GM23338 (cell line): ENCODE measurements around the gene SMIM41. TPM values are rescaled to one million over a fixed set of nuclear protein-coding genes. Genes with fewer than 3 reads are reported as not detected.
A peak's percentile ranks its signal among the peaks of the same experiment; 100 is the strongest.

Experiments used
- ATAC-seq: fragments of 200-7000 bp; cut with Tn5 transposase; 3 replicates; pipeline ENCODE4 v1.9.1; 2020
- DNase-seq: peaks from one replicate; pipeline ENCODE4 v3.0.0-alpha.2; 2015; ENCODE audit warnings: low spot score
- H2AFZ ChIP-seq: fragments of 200-600 bp; sonication (generic); 2 replicates; pipeline ENCODE4 v1.8.0; 2016; ENCODE audit warnings: antibody characterized with exemption, mild to moderate bottlenecking, moderate library complexity
- H3F3A ChIP-seq: fragments of 200-600 bp; sonication (generic); replicated peaks from 2 replicates; pipeline ENCODE4 v1.8.0; 2017; ENCODE audit warnings: antibody characterized with exemption, mixed run types, low read depth
- H3K27ac ChIP-seq: fragments of 200-600 bp; sonication (generic); 2 replicates; pipeline ENCODE4 v1.6.1; 2016; ENCODE audit warnings: low read depth
- H3K27me3 ChIP-seq: fragments of 200-600 bp; sonication (generic); 2 replicates; pipeline ENCODE4 v1.8.0; 2016; ENCODE audit warnings: mild to moderate bottlenecking, mixed run types, moderate library complexity; ENCODE audit not compliant: insufficient read depth
- H3K36me3 ChIP-seq: fragments of 200-600 bp; sonication (generic); 2 replicates; pipeline ENCODE4 v1.8.0; 2016; ENCODE audit warnings: mild to moderate bottlenecking; ENCODE audit not compliant: insufficient read depth
- H3K4me1 ChIP-seq: fragments of 200-600 bp; sonication (generic); 2 replicates; pipeline ENCODE4 v1.8.0; 2016; ENCODE audit warnings: mild to moderate bottlenecking, moderate library complexity; ENCODE audit not compliant: insufficient read depth
- H3K4me2 ChIP-seq: fragments of 200-600 bp; sonication (generic); 2 replicates; pipeline ENCODE4 v1.7.1; 2017; ENCODE audit warnings: mixed run types
- H3K4me3 ChIP-seq: fragments of 200-600 bp; sonication (generic); 2 replicates; pipeline ENCODE4 v1.6.1; 2016; ENCODE audit warnings: mixed run types
- H3K79me2 ChIP-seq: fragments of 200-600 bp; sonication (generic); replicated peaks from 2 replicates; pipeline ENCODE4 v1.8.0; 2017; ENCODE audit warnings: mild to moderate bottlenecking; ENCODE audit not compliant: insufficient read depth
- H3K9me2 ChIP-seq: fragments of 200-600 bp; sonication (generic); 2 replicates; pipeline ENCODE4 v1.8.0; 2017; ENCODE audit not compliant: insufficient read depth
- H4K20me1 ChIP-seq: fragments of 200-600 bp; sonication (generic); replicated peaks from 2 replicates; pipeline ENCODE4 v1.8.0; 2017; ENCODE audit warnings: mild to moderate bottlenecking; ENCODE audit not compliant: insufficient read depth
- H3K27ac Mint-ChIP-seq: 2 replicates; pipeline ENCODE4 v1.8.0; 2020; ENCODE audit warnings: inconsistent platforms, mild to moderate bottlenecking, moderate library complexity, mixed read lengths
- H3K27me3 Mint-ChIP-seq: 3 replicates; pipeline ENCODE4 v1.8.0; 2022; ENCODE audit warnings: low read depth, mild to moderate bottlenecking, moderate library complexity, mixed read lengths, inconsistent platforms; ENCODE audit not compliant: insufficient read depth, poor library complexity
- H3K36me3 Mint-ChIP-seq: 3 replicates; pipeline ENCODE4 v1.8.0; 2021; ENCODE audit warnings: low read depth, mild to moderate bottlenecking, inconsistent platforms, moderate library complexity, mixed read lengths
- H3K4me1 Mint-ChIP-seq: 3 replicates; pipeline ENCODE4 v1.8.0; 2020; ENCODE audit warnings: mild to moderate bottlenecking, inconsistent platforms, mixed read lengths
- H3K4me3 Mint-ChIP-seq: 3 replicates; pipeline ENCODE4 v1.8.0; 2021; ENCODE audit warnings: moderate library complexity, mild to moderate bottlenecking, inconsistent platforms, mixed read lengths
- H3K9me3 Mint-ChIP-seq: 3 replicates; pipeline ENCODE4 v1.8.0; 2020; ENCODE audit warnings: moderate library complexity, mild to moderate bottlenecking, inconsistent platforms, mixed read lengths
- CREB1 ChIP-seq: fragments of 250-450 bp; sonication (Bioruptor Pico); IDR thresholded peaks from 2 replicates; pipeline ENCODE4 v1.5.0; 2020; ENCODE audit warnings: low read depth, mild to moderate bottlenecking, moderate library complexity
- CTCF ChIP-seq, 2 experiments: fragments of 200-600 bp in 1 of 2; sonication (generic) in 1 of 2; conservative IDR thresholded peaks; 2 replicates each; pipeline versions ENCODE4 v1.5.1 to v1.6.1; 2016 to 2017; ENCODE audit warnings: antibody characterized with exemption in 2 of 2, low read depth in 2 of 2, mild to moderate bottlenecking in 2 of 2, moderate library complexity in 1 of 2
- ETS1 ChIP-seq: IDR thresholded peaks from 2 replicates; pipeline ENCODE4 v1.6.1; 2016; ENCODE audit warnings: antibody characterized with exemption
- EZH2 ChIP-seq: fragments of 200-600 bp; sonication (generic); IDR thresholded peaks from one replicate; pipeline ENCODE4 v1.8.0; 2017; ENCODE audit warnings: antibody characterized with exemption, mild to moderate bottlenecking, low read depth; ENCODE audit not compliant: unreplicated experiment
- EZH2phosphoT487 ChIP-seq: fragments of 200-600 bp; sonication (generic); IDR thresholded peaks from one replicate; pipeline ENCODE4 v1.8.1; 2018; ENCODE audit warnings: antibody characterized with exemption; ENCODE audit not compliant: unreplicated experiment
- JUNB ChIP-seq: IDR thresholded peaks from one replicate; pipeline ENCODE4 v1.6.1; 2016; ENCODE audit warnings: antibody characterized with exemption; ENCODE audit not compliant: unreplicated experiment
- NANOG ChIP-seq: IDR thresholded peaks from 2 replicates; pipeline ENCODE4 v1.6.1; 2016; ENCODE audit warnings: antibody characterized with exemption, borderline replicate concordance
- POLR2AphosphoS5 ChIP-seq: IDR thresholded peaks from 2 replicates; pipeline ENCODE4 v1.6.1; 2016; ENCODE audit warnings: antibody characterized with exemption, low read depth
- STAT1 ChIP-seq: IDR thresholded peaks from one replicate; pipeline ENCODE4 v1.6.1; 2016; ENCODE audit warnings: antibody characterized with exemption; ENCODE audit not compliant: unreplicated experiment
- ZNF114 ChIP-seq: fragments of 250-450 bp; sonication (Bioruptor Pico); IDR thresholded peaks from 2 replicates; pipeline ENCODE4 v1.5.0; 2020; ENCODE audit warnings: mild to moderate bottlenecking, moderate library complexity
- ZNF331 ChIP-seq: fragments of 250-450 bp; sonication (Bioruptor Pico); IDR thresholded peaks from 2 replicates; pipeline ENCODE4 v1.5.0; 2020; ENCODE audit warnings: low read depth, mild to moderate bottlenecking, moderate library complexity
- polyA plus RNA-seq: library from polyadenylated mRNA; unstranded; fragments of >200 nt; fragmentation: Nextera tagmentation; extraction: Ambion mirVana; gene quantifications from 2 replicates; pipeline ENCODE4 v1.2.1, GENCODE V29; 2016
- total RNA-seq: library from RNA; depleted of rRNA; stranded (reverse); fragments of >200 nt; shearing (Covaris generic); gene quantifications from 2 replicates; pipeline ENCODE4 v1.2.3, GENCODE V29; 2014

Gene SMIM41
- total and polyA plus RNA-seq, 2 experiments from 2014 or later: 0.66 TPM

- TF ChIP-seq EZH2phosphoT487: no peak
- TF ChIP-seq POLR2AphosphoS5: no peak
- TF ChIP-seq CREB1: no peak
- TF ChIP-seq JUNB: no peak
- TF ChIP-seq ZNF114 (CRISPR knock-in tag): no peak
- TF ChIP-seq NANOG: no peak
- TF ChIP-seq CTCF (conservative IDR thresholded peaks at IDR 0.05; ENCODE audit: low read depth in 2 of 2): no peak
Measured at GRCh38 chr12:52082669-52082987, 3.1 kb downstream of the SMIM41 start (continued).

- DNase-seq (peak; percentile 78), ATAC-seq (peak; percentile 30)
- Histone ChIP-seq H3K4me1 (peaks cover 41% of the 10 kb centered on the region; the same call in 1 of the 2 replicates), H3K4me2 (no peak overlapping the region), H3K4me3 (no peak overlapping the region), H3K36me3 (no peaks in the 10 kb centered on the region), H3K27ac (no peak overlapping the region), H4K20me1 (no peaks in the 10 kb centered on the region; the same call in 1 of the 2 replicates), H2AFZ (no peak overlapping the region), H3F3A (0 out of 2 replicates have a peak, but pooled peaks cover 11% of the 10 kb centered on the region), H3K9me2 (no peaks in the 10 kb centered on the region), H3K27me3 (peaks cover 12% of the 10 kb centered on the region; the same call in 1 of the 2 replicates), H3K79me2 (no peaks in the 10 kb centered on the region)
- TF ChIP-seq CTCF (conservative IDR thresholded peaks at IDR 0.05; ENCODE audit: low read depth in 2 of 2) (peak; percentile 97 to 99), EZH2 (no peak)
- peaks cover 8% of the 10 kb centered on the region for H3K36me3 Mint-ChIP-seq
- peaks cover 38% of the 10 kb centered on the region for H3K4me1 Mint-ChIP-seq
- H3K27me3 Mint-ChIP-seq: peaks cover 13% of the 10 kb centered on the region
- H3K27ac Mint-ChIP-seq: no peak overlapping the region; the same call in 1 of the 2 replicates
- H3K4me3 Mint-ChIP-seq: no peak overlapping the region
- H3K9me3 Mint-ChIP-seq: no peaks in the 10 kb centered on the region
Measured at GRCh38 chr12:52082988-52083637, 3.6 kb downstream of the SMIM41 start.

GRCh38 chr12:52083638-52083996 lies 4.1 kb downstream of the SMIM41 start:
- peaks cover 38% of the 10 kb centered on the region for H3K4me1 Mint-ChIP-seq
- peaks cover 38% of the 10 kb centered on the region; the same call in 1 of the 2 replicates for H3K4me1 ChIP-seq
- no peak for TF ChIP-seq JUNB
- no peak for TF ChIP-seq NANOG
- no peak for TF ChIP-seq STAT1
- no peak for TF ChIP-seq EZH2phosphoT487
- no peak for TF ChIP-seq ZNF331 (CRISPR knock-in tag)
- TF ChIP-seq ETS1: no peak

More at GRCh38 chr12:52083638-52083996, 4.1 kb downstream of the SMIM41 start:
- Histone ChIP-seq H2AFZ (no peak overlapping the region), H3K9me2 (no peaks in the 10 kb centered on the region), H3K4me2 (no peak overlapping the region), H4K20me1 (no peaks in the 10 kb centered on the region; the same call in 1 of the 2 replicates), H3K79me2 (no peaks in the 10 kb centered on the region), H3F3A (0 out of 2 replicates have a peak, but pooled peaks cover 11% of the 10 kb centered on the region), H3K4me3 (no peak overlapping the region), H3K27ac (no peak overlapping the region), H3K36me3 (no peaks in the 10 kb centered on the region), H3K27me3 (peaks cover 12% of the 10 kb centered on the region; the same call in 1 of the 2 replicates)
- H3K36me3 Mint-ChIP-seq: peaks cover 4% of the 10 kb centered on the region; the same call in 2 of the 3 replicates
- peaks cover 13% of the 10 kb centered on the region for H3K27me3 Mint-ChIP-seq
- DNase-seq (no peak), ATAC-seq (no peak)
- H3K9me3 Mint-ChIP-seq: no peaks in the 10 kb centered on the region
- no peak overlapping the region for H3K4me3 Mint-ChIP-seq
- no peak overlapping the region for H3K27ac Mint-ChIP-seq
